ENCODE data around the gene SPTSSB. TPM values are rescaled to one million over a fixed set of nuclear protein-coding genes. Genes with fewer than 3 reads are reported as not detected.

SPTSSB gene
- total and polyA plus RNA-seq, 2 experiments from 2014 or later: not detected

- 21% methylated on average over 4 of the region's 4 CpGs for whole genome bisulfite sequencing, 2 experiments (ENCODE audit: low coverage in 1 of 2, low lambda C conversion rate in 2 of 2, missing lambda C conversion rate in 2 of 2)
- TF ChIP-seq EZH2 (IDR thresholded peaks at IDR 0.05; ENCODE audit: insufficient read depth, poor library complexity, severe bottlenecking) (no peak), EZH2phosphoT487 (IDR thresholded peaks at IDR 0.05; ENCODE audit: insufficient read depth, low read depth) (no peak)
- Histone ChIP-seq H3K4me1 (ENCODE audit: insufficient read depth) (no peaks in the 10 kb centered on the region), H2AFZ (no peak overlapping the region), H3K36me3 (ENCODE audit: low read depth) (no peaks in the 10 kb centered on the region), H3K9ac (no peak overlapping the region), H3K9me3 (ENCODE audit: low read depth) (no peaks in the 10 kb centered on the region), H3K27me3 (replicated peaks; ENCODE audit: insufficient read depth) (peaks cover 49% of the 10 kb centered on the region), H4K20me1 (ENCODE audit: insufficient read depth) (no peaks in the 10 kb centered on the region), H3K9me2 (ENCODE audit: insufficient read depth) (no peaks in the 10 kb centered on the region), H3K27ac (no peak overlapping the region), H3F3A (ENCODE audit: insufficient read depth) (no peaks in the 10 kb centered on the region), H3K79me2 (ENCODE audit: insufficient read depth) (no peaks in the 10 kb centered on the region), H3K4me2 (ENCODE audit: unreplicated experiment) (no peak overlapping the region), H3K4me3 (no peak overlapping the region)
- no peak for DNase-seq
- in situ Hi-C loops (cut with MboI): no loop called here
Observed at GRCh38 chr3:161339517-161340500, 31.5 kb downstream of the SPTSSB start.

- Histone ChIP-seq H3K4me2 (ENCODE audit: unreplicated experiment) (no peak overlapping the region), H3K36me3 (ENCODE audit: low read depth) (no peaks in the 10 kb centered on the region), H3K4me1 (ENCODE audit: insufficient read depth) (no peaks in the 10 kb centered on the region), H3K4me3 (no peak overlapping the region), H3K27me3 (replicated peaks; ENCODE audit: insufficient read depth) (peaks cover 35% of the 10 kb centered on the region), H3K79me2 (ENCODE audit: insufficient read depth) (no peaks in the 10 kb centered on the region), H3K9ac (no peak overlapping the region), H3F3A (ENCODE audit: insufficient read depth) (no peaks in the 10 kb centered on the region), H3K9me3 (ENCODE audit: low read depth) (no peaks in the 10 kb centered on the region), H4K20me1 (ENCODE audit: insufficient read depth) (no peaks in the 10 kb centered on the region), H3K9me2 (ENCODE audit: insufficient read depth) (no peaks in the 10 kb centered on the region), H2AFZ (no peak overlapping the region), H3K27ac (no peak overlapping the region)
- in situ Hi-C loops (cut with MboI): no loop called here
- no peak for DNase-seq
- no peak for TF ChIP-seq EZH2 (IDR thresholded peaks at IDR 0.05; ENCODE audit: insufficient read depth, poor library complexity, severe bottlenecking)
- no peak for TF ChIP-seq EZH2phosphoT487 (IDR thresholded peaks at IDR 0.05; ENCODE audit: insufficient read depth, low read depth)
Observed at GRCh38 chr3:161337311-161337710, 34.0 kb downstream of the SPTSSB start.

- Histone ChIP-seq H3K9me2 (ENCODE audit: insufficient read depth) (no peaks in the 10 kb centered on the region), H3K4me2 (ENCODE audit: unreplicated experiment) (no peak overlapping the region), H3K9me3 (ENCODE audit: low read depth) (no peaks in the 10 kb centered on the region), H3K4me1 (ENCODE audit: insufficient read depth) (no peaks in the 10 kb centered on the region), H2AFZ (no peak overlapping the region), H3K27ac (no peak overlapping the region), H3K4me3 (no peak overlapping the region), H3K79me2 (ENCODE audit: insufficient read depth) (no peaks in the 10 kb centered on the region), H3K27me3 (replicated peaks; ENCODE audit: insufficient read depth) (peaks cover 31% of the 10 kb centered on the region), H3F3A (ENCODE audit: insufficient read depth) (no peaks in the 10 kb centered on the region), H3K36me3 (ENCODE audit: low read depth) (no peaks in the 10 kb centered on the region), H4K20me1 (ENCODE audit: insufficient read depth) (no peaks in the 10 kb centered on the region), H3K9ac (no peak overlapping the region)
- DNase-seq: no peak
- WGBS, 2 experiments (ENCODE audit: low coverage in 1 of 2, low lambda C conversion rate in 2 of 2, missing lambda C conversion rate in 2 of 2): 50 to 57% methylated on average over 2 of the region's 2 CpGs
- in situ Hi-C loops (cut with MboI): no loop called here
- TF ChIP-seq EZH2 (IDR thresholded peaks at IDR 0.05; ENCODE audit: insufficient read depth, poor library complexity, severe bottlenecking) (no peak), EZH2phosphoT487 (IDR thresholded peaks at IDR 0.05; ENCODE audit: insufficient read depth, low read depth) (no peak)
Observed at GRCh38 chr3:161336661-161337060, 34.7 kb downstream of the SPTSSB start.

GRCh38 chr3:161333696-161334095 lies 37.6 kb downstream of the SPTSSB start:
- no peak overlapping the region for H3K9ac ChIP-seq
- no peak for TF ChIP-seq EZH2phosphoT487 (IDR thresholded peaks at IDR 0.05; ENCODE audit: insufficient read depth, low read depth)
- no peak for TF ChIP-seq EZH2 (IDR thresholded peaks at IDR 0.05; ENCODE audit: insufficient read depth, poor library complexity, severe bottlenecking)

More at GRCh38 chr3:161333696-161334095, 37.6 kb downstream of the SPTSSB start:
- Histone ChIP-seq H3K9me2 (ENCODE audit: insufficient read depth) (no peaks in the 10 kb centered on the region), H2AFZ (no peak overlapping the region), H3K79me2 (ENCODE audit: insufficient read depth) (no peaks in the 10 kb centered on the region), H3K36me3 (ENCODE audit: low read depth) (no peaks in the 10 kb centered on the region), H3F3A (ENCODE audit: insufficient read depth) (no peaks in the 10 kb centered on the region), H3K9me3 (ENCODE audit: low read depth) (no peaks in the 10 kb centered on the region), H3K27ac (no peak overlapping the region), H3K4me2 (ENCODE audit: unreplicated experiment) (no peak overlapping the region), H3K4me3 (no peak overlapping the region), H3K4me1 (ENCODE audit: insufficient read depth) (no peaks in the 10 kb centered on the region), H4K20me1 (ENCODE audit: insufficient read depth) (no peaks in the 10 kb centered on the region), H3K27me3 (replicated peaks; ENCODE audit: insufficient read depth) (peaks cover 16% of the 10 kb centered on the region)
- DNase-seq: no peak
- in situ Hi-C loops (cut with MboI): no loop called here
- WGBS, 2 experiments (ENCODE audit: low coverage in 1 of 2, low lambda C conversion rate in 2 of 2, missing lambda C conversion rate in 2 of 2): 64 to 95% methylated on average over 2 of the region's 2 CpGs

Data from GM23248 (cell line).